A549 (cell line): ENCODE measurements around the gene THBS1. TPM values are rescaled to one million over a fixed set of nuclear protein-coding genes. Genes with fewer than 3 reads are reported as not detected.

Source experiments
- ATAC-seq, 2 experiments: fragments of 200-7000 bp in 1 of 2; fragments of >200 bp in 1 of 2; cut with Nextera tagmentation in 1 of 2; cut with Tn5 transposase in 1 of 2; 3 replicates each; pipeline versions ENCODE4 v1.8.0 to v1.9.1; 2018 to 2020; ENCODE audit warnings: mild to moderate bottlenecking in 1 of 2, moderate library complexity in 1 of 2
- CTCF ChIA-PET: fragments of 300-600 bp; sonication (Branson Sonifier 250); formaldehyde crosslinking; extraction: SDS; loops from one replicate; lab custom pipeline; 2021; ENCODE audit warnings: antibody characterized with exemption, inconsistent platforms; lab: Yijun Ruan, JAX
- POLR2A ChIA-PET: fragments of 350-600 bp; formaldehyde crosslinking; extraction: SDS; loops from one replicate; lab custom pipeline; 2021; ENCODE audit warnings: antibody characterized with exemption, inconsistent platforms; lab: Yijun Ruan, JAX
- DNase-seq, 2 experiments: peaks; one replicate each; pipeline versions ENCODE4 v3.0.0 to v3.0.0-alpha.2; 2011 to 2016; ENCODE audit warnings: low read depth in 1 of 2, low spot score in 1 of 2
- FAIRE-seq: peaks from 2 replicates; lab custom pipeline; 2011; peaks lifted over from hg19 to GRCh38; lab: Jason Lieb, UNC
- H3K27ac ChIP-seq, 2 experiments: fragments of >200 bp; sonication (Bioruptor Twin); formaldehyde crosslinking; 3 replicates each; pipeline ENCODE4 v1.5.1; 2016 to 2017
- H3K4me1 ChIP-seq: fragments of >200 bp; sonication (Bioruptor Twin); formaldehyde crosslinking; 3 replicates; pipeline ENCODE4 v1.6.1; 2016
- H3K4me2 ChIP-seq: fragments of >200 bp; sonication (Bioruptor Twin); formaldehyde crosslinking; 3 replicates; pipeline ENCODE4 v1.6.1; 2016
- H3K4me3 ChIP-seq: fragments of >200 bp; sonication (Bioruptor Twin); formaldehyde crosslinking; 3 replicates; pipeline ENCODE4 v1.5.1; 2016
- H3K9me3 ChIP-seq: fragments of >200 bp; sonication (Bioruptor Twin); formaldehyde crosslinking; 3 replicates; pipeline ENCODE4 v1.6.1; 2016
- BCL3 ChIP-seq: fragments of >200 bp; sonication (Bioruptor Twin); formaldehyde crosslinking; IDR thresholded peaks from 3 replicates; pipeline ENCODE4 v1.6.1; 2016
- CBX8 ChIP-seq: fragments of 200-600 bp; sonication (generic); IDR thresholded peaks from 2 replicates; pipeline ENCODE4 v1.6.1; 2016
- CHD4 ChIP-seq: fragments of 200-600 bp; sonication (generic); IDR thresholded peaks from 2 replicates; pipeline ENCODE4 v1.6.1; 2016; ENCODE audit warnings: antibody characterized with exemption, mild to moderate bottlenecking, borderline replicate concordance
- CTCF ChIP-seq: fragments of >200 bp; sonication (Bioruptor Twin); formaldehyde crosslinking; IDR thresholded peaks from 3 replicates; pipeline ENCODE4 v1.5.1; 2016
- E2F6 ChIP-seq: IDR thresholded peaks from 2 replicates; pipeline ENCODE4 v1.6.1; 2012; ENCODE audit warnings: low read depth, borderline replicate concordance
- EP300 ChIP-seq, 2 experiments: fragments of >200 bp; sonication (Bioruptor Twin); formaldehyde crosslinking; IDR thresholded peaks; 2 replicates in 1 of 2; 3 replicates in 1 of 2; pipeline ENCODE4 v1.6.1; 2016 to 2017
- ESRRA ChIP-seq: fragments of 150-350 bp; IDR thresholded peaks from 2 replicates; pipeline ENCODE4 v1.6.1; 2014; ENCODE audit warnings: mild to moderate bottlenecking, low read length, borderline replicate concordance
- FOSB ChIP-seq: fragments of 250-450 bp; sonication (Bioruptor Pico); IDR thresholded peaks from 2 replicates; pipeline ENCODE4 v1.5.0; 2020; ENCODE audit warnings: mild to moderate bottlenecking, moderate library complexity
- FOXS1 ChIP-seq: fragments of 250-450 bp; sonication (Bioruptor Pico); IDR thresholded peaks from 2 replicates; pipeline ENCODE4 v1.5.0; 2020; ENCODE audit warnings: mild to moderate bottlenecking, moderate library complexity
- HDAC2 ChIP-seq: fragments of 200-600 bp; sonication (generic); IDR thresholded peaks from 2 replicates; pipeline ENCODE4 v1.6.1; 2016
- HMGXB4 ChIP-seq: fragments of 250-450 bp; sonication (Bioruptor Pico); IDR thresholded peaks from 2 replicates; pipeline ENCODE4 v1.5.0; 2021; ENCODE audit warnings: mild to moderate bottlenecking, moderate library complexity, borderline replicate concordance
- KDM5A ChIP-seq: fragments of 200-600 bp; sonication (generic); IDR thresholded peaks from 2 replicates; pipeline ENCODE4 v1.6.1; 2016; ENCODE audit warnings: antibody characterized with exemption, mild to moderate bottlenecking
- NPAS2 ChIP-seq: fragments of 250-450 bp; sonication (Bioruptor Pico); IDR thresholded peaks from 2 replicates; pipeline ENCODE4 v1.8.0; 2022; ENCODE audit warnings: mild to moderate bottlenecking, moderate library complexity, borderline replicate concordance
- POLR2AphosphoS2 ChIP-seq: conservative IDR thresholded peaks from 2 replicates; pipeline ENCODE4 v1.6.1; 2012; ENCODE audit warnings: low read length, improper control_type of control experiment, inconsistent platforms
- RAD21 ChIP-seq, 2 experiments: fragments of >200 bp in 1 of 2; sonication (Bioruptor Twin) in 1 of 2; formaldehyde crosslinking in 1 of 2; IDR thresholded peaks in 1 of 2; conservative IDR thresholded peaks in 1 of 2; 2 replicates in 1 of 2; 3 replicates in 1 of 2; pipeline ENCODE4 v1.6.1; 2012 to 2018; ENCODE audit warnings: inconsistent platforms in 1 of 2
- REST ChIP-seq: fragments of 200-600 bp; sonication (generic); IDR thresholded peaks from 2 replicates; pipeline ENCODE4 v1.6.1; 2016; ENCODE audit warnings: antibody characterized with exemption, mild to moderate bottlenecking, moderate library complexity
- RFX5 ChIP-seq: fragments of 450-650 bp; IDR thresholded peaks from 2 replicates; pipeline ENCODE4 v1.7.1; 2014; ENCODE audit warnings: antibody characterized with exemption, mild to moderate bottlenecking, moderate library complexity
- RNF2 ChIP-seq: fragments of 200-600 bp; sonication (generic); IDR thresholded peaks from 2 replicates; pipeline ENCODE4 v1.6.1; 2016; ENCODE audit warnings: low read depth, mild to moderate bottlenecking, antibody characterized with exemption, moderate library complexity, borderline replicate concordance
- SMC3 ChIP-seq: fragments of >200 bp; sonication (Bioruptor Twin); formaldehyde crosslinking; IDR thresholded peaks from 3 replicates; pipeline ENCODE4 v1.6.1; 2018; ENCODE audit warnings: inconsistent platforms
- TFCP2L1 ChIP-seq: fragments of 250-450 bp; sonication (Bioruptor Pico); IDR thresholded peaks from 2 replicates; pipeline ENCODE4 v1.5.0; 2021; ENCODE audit warnings: mild to moderate bottlenecking
- ZFP36 ChIP-seq: fragments of 450-650 bp; IDR thresholded peaks from 2 replicates; pipeline ENCODE4 v1.6.1; 2014; ENCODE audit warnings: borderline replicate concordance; ENCODE audit not compliant: partially characterized antibody
- WGBS: methylation state at CpG from one replicate; pipeline ENCODE4 v1.1.6; 2017; ENCODE audit errors: missing lambda C conversion rate; 5-methylcytosine and 5-hydroxymethylcytosine counted together
- polyA plus RNA-seq, 4 experiments: library from polyadenylated mRNA; depleted of rRNA in 3 of 4; stranded (reverse); fragments of >200 nt; fragmentation: RNase III in 1 of 4; extraction: RNeasy Plus Mini Kit Qiagen cat#74134 plus additional on column Dnase treatment in 1 of 4; gene quantifications; 2 replicates in 3 of 4; 3 replicates in 1 of 4; pipeline ENCODE4 v1.2.3, GENCODE V29; 2011 to 2017

Gene THBS1
- polyA plus RNA-seq, 2 of the 4 experiments (the other 2 are of a cell fraction): 46.8 to 54.9 TPM

GRCh38 chr15:39640665-39641064 is 59.8 kb downstream of the THBS1 start:
- Histone ChIP-seq H3K27ac (no peak overlapping the region), H3K4me2 (no peak overlapping the region), H3K4me1 (peaks cover 16% of the 10 kb centered on the region)
- WGBS: 72% methylated on average over 3 of the region's 3 CpGs
- POLR2A ChIA-PET: no interaction called here
- ATAC-seq: no peak
- TF ChIP-seq POLR2AphosphoS2: no peak
- TF ChIP-seq HDAC2: no peak
- TF ChIP-seq HMGXB4 (CRISPR knock-in tag): no peak
- no peak for TF ChIP-seq TFCP2L1
- no peak for TF ChIP-seq CBX8
- no peak for TF ChIP-seq EP300 (IDR thresholded peaks at IDR 0.05)
- no peak for TF ChIP-seq CTCF
- TF ChIP-seq ZFP36: no peak
- TF ChIP-seq REST: no peak
- no peak for TF ChIP-seq CHD4
- no peak for TF ChIP-seq FOSB (CRISPR knock-in tag)
- no peak for TF ChIP-seq RAD21 (conservative IDR thresholded peaks at IDR 0.05 in 1 of 2, IDR thresholded peaks at IDR 0.05 in 1 of 2)
- TF ChIP-seq SMC3: no peak
- TF ChIP-seq, all 56 proteins: peak for 0
- DNase-seq (no peak), FAIRE-seq (no peak)
- H3K4me3 ChIP-seq: no peak overlapping the region
- CTCF ChIA-PET: no interaction called here
- no peaks in the 10 kb centered on the region for H3K9me3 ChIP-seq

GRCh38 chr15:39641191-39641889 is 60.5 kb downstream of the THBS1 start:
- FAIRE-seq: no peak
- H3K9me3 ChIP-seq: no peaks in the 10 kb centered on the region
- CTCF ChIA-PET: no interaction called here
- 70% methylated on average over 11 of the region's 11 CpGs for WGBS
- POLR2A ChIA-PET: no interaction called here
- H3K27ac ChIP-seq: no peak overlapping the region
- no peak for ATAC-seq
- H3K4me1 ChIP-seq: peaks cover 16% of the 10 kb centered on the region
- H3K4me2 ChIP-seq: peak overlapping the region; percentile 41; the same call in 1 of the 3 replicates
- DNase-seq: no peak
- TF ChIP-seq KDM5A (no peak), RNF2 (no peak), RFX5 (no peak), BCL3 (no peak), FOXS1 (CRISPR knock-in tag) (no peak), CBX8 (no peak), TFCP2L1 (no peak), FOSB (CRISPR knock-in tag) (no peak), ESRRA (no peak), NPAS2 (no peak), E2F6 (no peak)
- H3K4me3 ChIP-seq: no peak overlapping the region
